A673 (cell line): ENCODE data around the gene DLL3. TPM values are rescaled to one million over a fixed set of nuclear protein-coding genes. Genes with fewer than 3 reads are reported as not detected.

ENCODE experiments used
- BruUV-seq: library from RNA; stranded (reverse); fragments of 400-500 nt; replicated peaks from 2 replicates; lab custom pipeline; 2021; lab: Mats Ljungman, UMichigan
- CTCF ChIA-PET: fragments of 300-600 bp; sonication (Branson Sonifier 250); formaldehyde crosslinking; loops from one replicate; lab custom pipeline; 2022; ENCODE audit warnings: antibody characterized with exemption; lab: Charles Lee
- POLR2A ChIA-PET: fragments of 300-600 bp; sonication (Branson Sonifier 250); formaldehyde crosslinking; loops from one replicate; lab custom pipeline; 2022; ENCODE audit warnings: antibody characterized with exemption; ENCODE audit not compliant: low non-redundant PET; lab: Charles Lee
- DNase-seq: peaks from one replicate; pipeline ENCODE4 v3.0.0-alpha.2; 2015; ENCODE audit warnings: low spot score
- H3K27ac ChIP-seq: fragments of 200-600 bp; sonication (generic); 2 replicates; pipeline ENCODE4 v1.5.1; 2016; ENCODE audit warnings: mixed run types, low read depth, mild to moderate bottlenecking, mixed read lengths, antibody characterized with exemption, low read length; ENCODE audit not compliant: poor library complexity, severe bottlenecking
- H3K27me3 ChIP-seq: fragments of 200-600 bp; sonication (generic); replicated peaks from 2 replicates; pipeline ENCODE4 v1.6.1; 2017; ENCODE audit warnings: mixed run types, low read depth, mild to moderate bottlenecking, mixed read lengths, antibody characterized with exemption, low read length; ENCODE audit not compliant: insufficient read depth, poor library complexity
- H3K36me3 ChIP-seq: fragments of 200-600 bp; sonication (generic); 2 replicates; pipeline ENCODE4 v1.6.1; 2016; ENCODE audit warnings: mixed run types, mild to moderate bottlenecking, mixed read lengths, antibody characterized with exemption, low read length; ENCODE audit not compliant: insufficient read depth, poor library complexity, severe bottlenecking
- H3K4me1 ChIP-seq: fragments of 200-600 bp; sonication (generic); 2 replicates; pipeline ENCODE4 v1.6.1; 2017; ENCODE audit warnings: mixed run types, mild to moderate bottlenecking, mixed read lengths, antibody characterized with exemption, low read length; ENCODE audit not compliant: insufficient read depth, poor library complexity, severe bottlenecking
- H3K4me3 ChIP-seq: fragments of 200-600 bp; sonication (generic); 2 replicates; pipeline ENCODE4 v1.5.1; 2016; ENCODE audit warnings: low read depth, mixed run types, mild to moderate bottlenecking, mixed read lengths, low read length; ENCODE audit not compliant: poor library complexity, severe bottlenecking
- H3K9me3 ChIP-seq: fragments of 200-600 bp; sonication (generic); 2 replicates; pipeline ENCODE4 v1.6.1; 2016; ENCODE audit warnings: mixed run types, low read depth, mild to moderate bottlenecking, mixed read lengths, antibody characterized with exemption, low read length; ENCODE audit not compliant: poor library complexity, severe bottlenecking
- EZH2 ChIP-seq: fragments of 200-600 bp; sonication (generic); IDR thresholded peaks from 2 replicates; pipeline ENCODE4 v1.6.1; 2017; ENCODE audit warnings: borderline replicate concordance, low read depth, mild to moderate bottlenecking, mixed read lengths, antibody characterized with exemption, low read length; ENCODE audit not compliant: poor library complexity, severe bottlenecking
- intact Hi-C: fragments of 100-400 bp; cut with micrococcal nuclease; formaldehyde crosslinking; loops from one replicate; pipeline ENCODE4 v1.10.0; 2022; ENCODE audit not compliant: unreplicated experiment
- total RNA-seq: library from RNA; stranded (reverse); gene quantifications from 2 replicates; pipeline ENCODE4 v1.2.3, GENCODE V29; 2021
- TF ChIP-seq, protein P1 (sequence below): fragments of 300-800, 200-600 bp; sonication (generic); conservative IDR thresholded peaks from 2 replicates; pipeline ENCODE4 v1.5.1; 2017; ENCODE audit warnings: low read depth, mild to moderate bottlenecking, antibody characterized with exemption, low read length, moderate library complexity, mixed read lengths

Gene DLL3
- total RNA-seq, 1 experiment from 2014 or later: 0.69 TPM

DNA sequence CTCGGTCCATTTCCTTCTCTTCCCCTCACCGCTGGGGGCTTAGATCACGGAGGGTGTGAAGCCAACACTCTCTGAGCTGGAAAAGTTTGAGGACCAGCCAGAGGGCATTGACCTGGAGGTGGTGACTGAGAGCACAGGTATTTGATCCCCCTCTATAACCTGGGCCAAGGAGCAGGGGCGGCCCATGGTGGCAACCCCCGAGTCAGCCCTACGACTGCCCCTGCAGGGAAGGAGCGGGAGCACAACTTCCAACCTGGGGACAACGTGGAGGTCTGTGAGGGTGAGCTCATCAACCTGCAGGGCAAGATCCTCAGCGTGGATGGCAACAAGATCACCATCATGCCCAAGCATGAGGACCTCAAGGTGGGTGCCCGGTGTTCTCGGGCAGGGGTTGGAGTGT lies 29.7 kb upstream of the DLL3 start:
- H3K27ac ChIP-seq: no peak overlapping the region
- TF ChIP-seq, protein P1, sequence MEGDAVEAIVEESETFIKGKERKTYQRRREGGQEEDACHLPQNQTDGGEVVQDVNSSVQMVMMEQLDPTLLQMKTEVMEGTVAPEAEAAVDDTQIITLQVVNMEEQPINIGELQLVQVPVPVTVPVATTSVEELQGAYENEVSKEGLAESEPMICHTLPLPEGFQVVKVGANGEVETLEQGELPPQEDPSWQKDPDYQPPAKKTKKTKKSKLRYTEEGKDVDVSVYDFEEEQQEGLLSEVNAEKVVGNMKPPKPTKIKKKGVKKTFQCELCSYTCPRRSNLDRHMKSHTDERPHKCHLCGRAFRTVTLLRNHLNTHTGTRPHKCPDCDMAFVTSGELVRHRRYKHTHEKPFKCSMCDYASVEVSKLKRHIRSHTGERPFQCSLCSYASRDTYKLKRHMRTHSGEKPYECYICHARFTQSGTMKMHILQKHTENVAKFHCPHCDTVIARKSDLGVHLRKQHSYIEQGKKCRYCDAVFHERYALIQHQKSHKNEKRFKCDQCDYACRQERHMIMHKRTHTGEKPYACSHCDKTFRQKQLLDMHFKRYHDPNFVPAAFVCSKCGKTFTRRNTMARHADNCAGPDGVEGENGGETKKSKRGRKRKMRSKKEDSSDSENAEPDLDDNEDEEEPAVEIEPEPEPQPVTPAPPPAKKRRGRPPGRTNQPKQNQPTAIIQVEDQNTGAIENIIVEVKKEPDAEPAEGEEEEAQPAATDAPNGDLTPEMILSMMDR: no peak
- TF ChIP-seq EZH2: no peak
- BruUV-seq: no TSS peak
- ChIA-PET CTCF (interaction anchor here (0.6 kb wide), 1 partner anchor 19 kb away, joined by 3 read pairs; no protein-coding TSS in a partner anchor), POLR2A (no interaction called here)
- H3K4me1 ChIP-seq: no peaks in the 10 kb centered on the region
- DNase-seq: no peak
- intact Hi-C loops: no loop called here
- H3K36me3 ChIP-seq: peaks cover 84% of the 10 kb centered on the region
- no peaks in the 10 kb centered on the region for H3K9me3 ChIP-seq
- H3K27me3 ChIP-seq: no peaks in the 10 kb centered on the region
- H3K4me3 ChIP-seq: no peak overlapping the region

DNA sequence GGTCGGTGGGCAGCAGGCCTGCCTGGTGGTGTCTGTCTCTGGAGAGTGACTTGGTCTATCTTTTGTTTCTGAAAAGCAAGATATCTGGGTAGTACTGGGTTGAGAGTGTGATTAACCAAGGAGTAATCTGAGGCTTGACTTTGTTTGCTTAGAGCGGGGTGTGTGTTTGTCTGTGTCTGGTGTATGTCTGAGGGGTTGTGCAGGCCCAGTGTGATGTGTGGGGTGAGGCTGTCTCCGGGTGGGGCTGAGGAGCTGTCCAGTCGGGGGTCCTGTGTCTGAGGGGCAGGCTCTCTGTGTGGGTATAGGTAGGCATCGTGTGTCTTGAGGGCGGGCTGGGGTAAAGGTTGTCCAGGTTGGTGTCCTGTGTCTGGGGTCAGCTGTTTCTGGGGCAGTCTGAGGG lies 29.2 kb upstream of the DLL3 start:
- ChIA-PET CTCF (interaction anchor here (0.6 kb wide), 1 partner anchor 20 kb away, joined by 3 read pairs; no protein-coding TSS in a partner anchor), POLR2A (no interaction called here)
- Histone ChIP-seq H3K27me3 (no peaks in the 10 kb centered on the region), H3K4me1 (no peaks in the 10 kb centered on the region), H3K9me3 (no peaks in the 10 kb centered on the region), H3K36me3 (peaks cover 84% of the 10 kb centered on the region), H3K4me3 (no peak overlapping the region), H3K27ac (no peak overlapping the region)
- BruUV-seq: no TSS peak
- TF ChIP-seq EZH2: no peak
- TF ChIP-seq, protein P1: no peak
- DNase-seq: no peak
- intact Hi-C loops: no loop called here

DNA sequence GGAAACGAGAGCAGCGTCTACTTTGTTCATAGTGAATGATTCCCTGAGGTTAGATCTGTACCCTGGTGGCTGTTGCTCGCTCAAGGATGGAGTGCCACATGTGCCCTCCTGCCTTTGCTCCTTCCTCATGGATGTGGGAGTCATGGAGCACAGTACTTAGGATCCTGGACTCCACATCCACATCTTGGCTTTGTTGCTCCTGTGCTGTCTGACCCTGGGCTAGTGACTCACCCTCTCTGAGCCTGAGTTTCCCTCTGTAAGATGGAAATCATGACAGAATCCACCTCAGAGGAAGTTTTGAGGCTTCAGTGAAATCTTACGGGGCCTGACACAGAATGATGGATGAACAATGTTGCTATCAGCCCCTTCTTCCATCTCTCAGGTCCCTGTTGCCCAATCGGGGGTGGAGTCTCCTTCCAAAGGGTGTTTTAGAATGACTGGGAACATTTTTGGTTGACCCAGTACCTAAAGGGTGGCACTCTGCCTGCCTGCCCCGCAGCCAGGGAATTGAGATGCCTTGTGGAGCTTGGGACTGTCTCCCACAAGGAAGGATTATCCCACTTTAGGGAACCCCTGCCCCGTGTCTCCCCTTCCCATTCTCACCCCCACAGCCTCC lies 27.9 kb upstream of the DLL3 start:
- Histone ChIP-seq H3K4me3 (no peak overlapping the region), H3K36me3 (peaks cover 82% of the 10 kb centered on the region), H3K27me3 (no peaks in the 10 kb centered on the region), H3K4me1 (no peaks in the 10 kb centered on the region), H3K27ac (no peak overlapping the region), H3K9me3 (no peaks in the 10 kb centered on the region)
- CTCF ChIA-PET: no interaction called here
- DNase-seq: no peak
- no TSS peak for BruUV-seq
- intact Hi-C loops: loop anchor here (5.0 kb wide), 1 partner anchor 61 kb away; the partner anchor contains the start of gene EID2B
- POLR2A ChIA-PET: no interaction called here
- TF ChIP-seq, protein P1: no peak
- TF ChIP-seq EZH2: no peak
